Lower leg skin (tissue), 4 donors: ENCODE measurements around the gene DCDC2B. TPM values are rescaled to one million over a fixed set of nuclear protein-coding genes. Genes with fewer than 3 reads are reported as not detected.
"Not testable (repeated sequence)": the region's sequence is repeated elsewhere in the genome, so short reads cannot be mapped to it uniquely, and the experiment has no call there.

Source experiments
- DNase-seq, 2 donors: peaks; one replicate each; pipeline ENCODE4 v3.0.0-alpha.2; 2019; ENCODE audit warnings: low spot score in 2 of 2
- H3K4me3 ChIP-seq: fragments of 200-600 bp; sonication (generic); 2 replicates; pipeline ENCODE4 v1.5.1; 2017; ENCODE audit warnings: mild to moderate bottlenecking, low read depth; ENCODE audit not compliant: poor library complexity, severe bottlenecking
- CTCF ChIP-seq, 3 donors: fragments of 450-650 bp; IDR thresholded peaks; one replicate each; pipeline ENCODE4 v1.5.1; 2016; ENCODE audit warnings: antibody characterized with exemption in 3 of 3, mild to moderate bottlenecking in 3 of 3, moderate library complexity in 2 of 3
- POLR2A ChIP-seq, 2 donors: fragments of 450-650 bp; IDR thresholded peaks; one replicate each; pipeline ENCODE4 v1.6.1; 2016 to 2017; ENCODE audit warnings: antibody characterized with exemption in 2 of 2, mild to moderate bottlenecking in 1 of 2, moderate library complexity in 1 of 2
- WGBS, 2 donors: methylation state at CpG; one replicate each; pipeline ENCODE4 v1.1.5; 2018; 5-methylcytosine and 5-hydroxymethylcytosine counted together
- intact Hi-C: fragments of 100-400 bp; cut with DNase I; formaldehyde crosslinking; loops from one replicate; pipeline ENCODE4 v1.15.0; 2023; ENCODE audit warnings: low total_unique reads
- total RNA-seq, 4 donors: library from RNA; depleted of rRNA; stranded (reverse); fragments of >200 nt; gene quantifications; one replicate each; pipeline ENCODE4 v1.1.0, GENCODE V29; 2016

Gene DCDC2B
- total RNA-seq, 4 donors from 2014 or later, result not detected

GRCh38 chr1:32250893-32251716 lies 42.2 kb downstream of the DCDC2B start, which contains the start of gene LCK:
Gene LCK (plus strand): TSS chr1:32251265. CDS start chr1:32274330, 23,065 bp downstream.
- no peak for TF ChIP-seq CTCF (IDR thresholded peaks at IDR 0.05)
- WGBS, 2 donors, result 89% methylated on average over 25 of the region's 25 CpGs
- intact Hi-C loops, result no loop called here
- H3K4me3 ChIP-seq, result no peak within 1 kb of the TSS
- DNase-seq, result no peak

GRCh38 chr1:32255072-32256071 lies 46.5 kb downstream of the DCDC2B start:
- no peak overlapping the region for H3K4me3 ChIP-seq
- intact Hi-C loops, result no loop called here
- WGBS, 2 donors, result 77 to 87% methylated on average over 10 of the region's 10 CpGs
- TF ChIP-seq POLR2A (IDR thresholded peaks at IDR 0.05) (no peak), CTCF (IDR thresholded peaks at IDR 0.05) (no peak)
- no peak for DNase-seq

GRCh38 chr1:32256473-32257226 lies 47.8 kb downstream of the DCDC2B start:
- TF ChIP-seq POLR2A (IDR thresholded peaks at IDR 0.05) (no peak), CTCF (IDR thresholded peaks at IDR 0.05) (no peak)
- no peak overlapping the region for H3K4me3 ChIP-seq
- WGBS, 2 donors, result 72 to 81% methylated on average over 9 of the region's 9 CpGs
- intact Hi-C loops, result no loop called here
- DNase-seq, result no peak

- 87 to 88% methylated on average over 6 of the region's 6 CpGs for WGBS, 2 donors
- no peak for TF ChIP-seq POLR2A (IDR thresholded peaks at IDR 0.05)
- TF ChIP-seq CTCF (IDR thresholded peaks at IDR 0.05), result no peak
- H3K4me3 ChIP-seq, result no peak overlapping the region
- intact Hi-C loops, result no loop called here
- no peak for DNase-seq
Observed at GRCh38 chr1:32257227-32257508, 48.3 kb downstream of the DCDC2B start.

GRCh38 chr1:32263236-32263593 lies 54.3 kb downstream of the DCDC2B start:
- H3K4me3 ChIP-seq, intact Hi-C loops, DNase-seq: not testable (repeated sequence)
- 94% methylated on average over 4 of the region's 4 CpGs for WGBS, 2 donors
